Progenitor cell of endocrine pancreas (in vitro differentiated cells): Measurements from ENCODE around the gene MAGEA3. TPM values are rescaled to one million over a fixed set of nuclear protein-coding genes. Genes with fewer than 3 reads are reported as not detected.
"Not testable (repeated sequence)": the region's sequence is repeated elsewhere in the genome, so short reads cannot be mapped to it uniquely, and the experiment has no call there.

Experiments used
- DNase-seq: peaks from one replicate; pipeline ENCODE4 v3.0.0; 2021; ENCODE audit warnings: low spot score; ENCODE audit not compliant: unreplicated experiment
- H3K27ac Mint-ChIP-seq: 2 replicates; pipeline ENCODE4 v1.8.0; 2021; ENCODE audit warnings: mild to moderate bottlenecking, moderate library complexity, mixed read lengths
- H3K27me3 Mint-ChIP-seq: 2 replicates; pipeline ENCODE4 v1.8.0; 2021; ENCODE audit warnings: mixed read lengths
- H3K36me3 Mint-ChIP-seq: 2 replicates; pipeline ENCODE4 v1.8.0; 2022; ENCODE audit warnings: mixed read lengths; ENCODE audit not compliant: insufficient read depth
- H3K4me1 Mint-ChIP-seq: 2 replicates; pipeline ENCODE4 v1.8.0; 2021; ENCODE audit warnings: low read depth, mixed read lengths
- H3K4me3 Mint-ChIP-seq: 2 replicates; pipeline ENCODE4 v1.8.0; 2021; ENCODE audit warnings: low read depth, mild to moderate bottlenecking, moderate library complexity, mixed read lengths
- H3K9me3 Mint-ChIP-seq: 2 replicates; pipeline ENCODE4 v1.8.0; 2021; ENCODE audit warnings: low read depth, mixed read lengths
- CTCF ChIP-seq: fragments of 200-600 bp; sonication (generic); IDR thresholded peaks from one replicate; pipeline ENCODE4 v1.5.0; 2021; ENCODE audit warnings: antibody characterized with exemption, mild to moderate bottlenecking; ENCODE audit not compliant: unreplicated experiment
- long read RNA-seq: library from polyadenylated mRNA; unstranded; transcript quantifications from one replicate; pipeline ENCODE4 v2.0.0, GENCODE V29; 2020
- total RNA-seq: library from RNA; stranded (reverse); gene quantifications from 2 replicates; pipeline ENCODE4 v1.2.1, GENCODE V29; 2021

MAGEA3 gene
- not detected in 2 replicates for total RNA-seq
- long read RNA-seq, partial matches to known transcripts, result 0 of 1 reads
- long read RNA-seq, other reads (novel, unspliced or antisense), result 0 of 1 reads

GRCh38 chrX:152697952-152698931 is at the start of gene MAGEA3:
TSS of gene MAGEA3 (plus strand) at chrX:152698794. CDS start at chrX:152700833, 2,039 bp downstream.
- not testable (repeated sequence) for H3K36me3 Mint-ChIP-seq, H3K27ac Mint-ChIP-seq, H3K27me3 Mint-ChIP-seq, H3K4me1 Mint-ChIP-seq, H3K9me3 Mint-ChIP-seq, H3K4me3 Mint-ChIP-seq, DNase-seq

- H3K4me1 Mint-ChIP-seq, result no peaks in the 10 kb centered on the region
- DNase-seq, result no peak
- H3K27ac Mint-ChIP-seq, result no peak overlapping the region
- no peaks in the 10 kb centered on the region for H3K27me3 Mint-ChIP-seq
- H3K9me3 Mint-ChIP-seq, result peaks cover 25% of the 10 kb centered on the region
- no peaks in the 10 kb centered on the region for H3K36me3 Mint-ChIP-seq
- no peak overlapping the region for H3K4me3 Mint-ChIP-seq
- no peak for TF ChIP-seq CTCF
These were observed 46.5 kb upstream of the MAGEA3 start for GRCh38 chrX:152652060-152652459.

DNA sequence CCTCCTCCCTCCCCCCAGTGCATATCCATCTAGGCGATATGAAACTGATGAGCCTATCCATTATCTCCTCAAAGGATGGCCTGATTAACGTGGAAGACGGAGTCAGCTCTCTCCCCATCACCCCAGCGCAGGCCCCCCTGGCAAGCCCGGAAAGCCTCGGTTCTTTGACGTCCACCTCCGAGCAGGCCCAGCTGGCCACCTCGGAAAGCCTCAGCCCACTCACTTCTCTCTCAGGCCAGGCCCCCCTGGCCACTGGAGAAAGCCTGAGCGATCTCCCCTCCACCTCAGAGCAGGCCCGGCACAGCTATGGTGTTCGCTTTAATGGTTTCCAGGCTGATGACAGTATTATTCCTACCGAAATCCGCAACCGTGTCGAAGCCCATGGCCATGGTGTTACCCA is 46.1 kb upstream of the MAGEA3 start:
- no peak for DNase-seq
- no peak overlapping the region for H3K27ac Mint-ChIP-seq

DNA sequence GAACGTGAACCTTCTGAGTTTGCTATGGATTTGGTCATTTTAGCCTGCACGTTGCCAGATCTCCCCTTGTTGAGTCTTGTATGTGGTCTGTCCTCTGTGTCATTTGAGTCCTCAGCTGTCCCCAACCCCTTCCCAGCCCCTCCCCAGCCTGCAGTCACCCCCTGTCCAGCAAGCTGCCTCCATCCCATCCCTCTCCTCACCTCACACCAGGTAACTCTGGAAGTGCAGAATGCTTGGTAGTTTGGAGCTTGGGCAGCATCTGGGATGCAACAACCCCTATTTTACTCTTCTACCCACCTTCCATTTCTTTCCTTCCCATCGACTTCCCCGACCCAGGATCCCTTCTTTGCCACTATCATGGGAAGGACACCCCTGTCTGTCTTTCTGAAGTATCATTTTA is 42.5 kb upstream of the MAGEA3 start:
- Mint-ChIP-seq H3K27me3 (no peaks in the 10 kb centered on the region), H3K36me3 (no peaks in the 10 kb centered on the region), H3K27ac (no peak overlapping the region), H3K4me1 (no peaks in the 10 kb centered on the region), H3K9me3 (peaks cover 9% of the 10 kb centered on the region), H3K4me3 (no peak overlapping the region)
- TF ChIP-seq CTCF, result no peak
- DNase-seq, result no peak

More for the DNA sequence above, 46.1 kb upstream of the MAGEA3 start:
- H3K36me3 Mint-ChIP-seq, result no peaks in the 10 kb centered on the region
- TF ChIP-seq CTCF, result no peak
- H3K4me1 Mint-ChIP-seq, result no peaks in the 10 kb centered on the region
- no peaks in the 10 kb centered on the region for H3K27me3 Mint-ChIP-seq
- H3K4me3 Mint-ChIP-seq, result no peak overlapping the region
- peaks cover 23% of the 10 kb centered on the region for H3K9me3 Mint-ChIP-seq

DNA sequence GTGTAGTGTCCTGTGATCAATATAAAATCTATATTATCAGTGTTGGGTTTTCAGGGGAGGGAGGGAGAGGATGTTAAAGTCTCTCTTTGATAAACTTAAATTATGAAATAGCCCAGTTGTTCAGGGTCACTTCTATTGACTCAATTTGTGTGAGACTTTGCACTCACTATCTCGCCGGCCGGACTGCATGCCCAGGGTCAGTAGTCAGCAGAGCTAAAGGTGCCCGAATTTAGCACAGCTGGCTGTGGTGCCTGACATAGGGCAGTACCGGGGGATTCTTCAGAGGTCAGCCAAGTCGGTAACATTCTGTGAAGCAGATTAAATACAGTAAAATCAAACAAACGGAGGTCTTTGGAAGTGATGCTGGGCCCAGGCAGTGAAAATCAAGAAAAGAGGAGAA is 41.7 kb upstream of the MAGEA3 start:
- Mint-ChIP-seq H3K4me3 (no peak overlapping the region), H3K27ac (no peak overlapping the region), H3K27me3 (no peaks in the 10 kb centered on the region), H3K36me3 (no peaks in the 10 kb centered on the region), H3K9me3 (peaks cover 9% of the 10 kb centered on the region), H3K4me1 (no peaks in the 10 kb centered on the region)
- no peak for TF ChIP-seq CTCF
- DNase-seq, result no peak
